Large intestine (tissue), 3 donors: ENCODE results near the gene LMBR1L. TPM values are rescaled to one million over a fixed set of nuclear protein-coding genes. Genes with fewer than 3 reads are reported as not detected.

ENCODE experiments used
- DNase-seq, 2 donors: peaks; one replicate each; pipeline versions ENCODE4 v3.0.0 to v3.0.0-alpha.2; 2013
- H3K27ac ChIP-seq: one replicate; pipeline ENCODE4 v1.5.1; 2013; ENCODE audit warnings: low read length
- H3K27me3 ChIP-seq: 2 replicates; pipeline ENCODE4 v1.6.1; 2013; ENCODE audit warnings: low read length; ENCODE audit not compliant: control insufficient read depth, insufficient read depth
- H3K36me3 ChIP-seq: 2 replicates; pipeline ENCODE4 v1.6.1; 2013; ENCODE audit warnings: low read length; ENCODE audit not compliant: control insufficient read depth, insufficient read depth
- H3K4me1 ChIP-seq: one replicate; pipeline ENCODE4 v1.6.1; 2013; ENCODE audit warnings: low read length; ENCODE audit not compliant: control insufficient read depth, insufficient read depth
- H3K4me3 ChIP-seq: one replicate; pipeline ENCODE4 v1.5.1; 2013; ENCODE audit warnings: low read length
- H3K9me3 ChIP-seq: one replicate; pipeline ENCODE4 v1.6.1; 2013; ENCODE audit warnings: mild to moderate bottlenecking, low read depth, low read length, moderate library complexity; ENCODE audit not compliant: control insufficient read depth
- WGBS: methylation state at CpG from one replicate; pipeline ENCODE4 v1.1.5; 2013; ENCODE audit warnings: low lambda C conversion rate; ENCODE audit not compliant: insufficient coverage; 5-methylcytosine and 5-hydroxymethylcytosine counted together
- polyA plus RNA-seq: library from polyadenylated mRNA; unstranded; fragments of 120-200 nt; gene quantifications from one replicate; pipeline ENCODE4 v1.2.1, GENCODE V29; 2013

Gene LMBR1L
- polyA plus RNA-seq, 1 donor, result 111 TPM

- Histone ChIP-seq H3K36me3 (peaks cover 32% of the 10 kb centered on the region), H3K4me3 (no peak overlapping the region), H3K9me3 (peaks cover 9% of the 10 kb centered on the region), H3K27ac (no peak overlapping the region), H3K4me1 (peaks cover 21% of the 10 kb centered on the region), H3K27me3 (peaks cover 54% of the 10 kb centered on the region)
- no peak for DNase-seq
- no CpG with 5 or more reads among the region's 2 CpGs for WGBS
These were observed 15.7 kb downstream of the LMBR1L start for GRCh38 chr12:49094975-49095365.

GRCh38 chr12:49094160-49094974 lies 16.3 kb downstream of the LMBR1L start, which contains the start of gene DHH:
TSS of gene DHH (minus strand) at chr12:49094801. CDS start at chr12:49094512, 289 bp downstream.
- peaks cover 26% of the 10 kb centered on the region for H3K36me3 ChIP-seq
- peak within 1 kb of the TSS; percentile 3 for H3K4me3 ChIP-seq
- H3K9me3 ChIP-seq, result peaks cover 12% of the 10 kb centered on the region
- no CpG with 5 or more reads among the region's 49 CpGs for WGBS
- H3K27me3 ChIP-seq, result peaks cover 60% of the 10 kb centered on the region
- H3K27ac ChIP-seq, result no peak within 1 kb of the TSS
- DNase-seq, result peak in 1 of 2 donors; percentile 37
- peaks cover 21% of the 10 kb centered on the region for H3K4me1 ChIP-seq

GRCh38 chr12:49093792-49094159 lies 16.9 kb downstream of the LMBR1L start:
- H3K36me3 ChIP-seq, result peaks cover 22% of the 10 kb centered on the region
- peaks cover 12% of the 10 kb centered on the region for H3K9me3 ChIP-seq
- no peak overlapping the region for H3K4me3 ChIP-seq
- no CpG with 5 or more reads among the region's 9 CpGs for WGBS
- H3K4me1 ChIP-seq, result peaks cover 21% of the 10 kb centered on the region
- no peak overlapping the region for H3K27ac ChIP-seq
- H3K27me3 ChIP-seq, result peaks cover 66% of the 10 kb centered on the region
- no peak for DNase-seq

- Histone ChIP-seq H3K9me3 (peaks cover 12% of the 10 kb centered on the region), H3K27ac (no peak overlapping the region), H3K27me3 (peaks cover 72% of the 10 kb centered on the region), H3K4me3 (no peak overlapping the region), H3K36me3 (peaks cover 14% of the 10 kb centered on the region), H3K4me1 (peaks cover 21% of the 10 kb centered on the region)
- no peak for DNase-seq
- 0% methylated on average over 1 of the region's 4 CpGs for WGBS
These were observed 17.7 kb downstream of the LMBR1L start for GRCh38 chr12:49092816-49093406.

- peaks cover 21% of the 10 kb centered on the region for H3K4me1 ChIP-seq
- no peak overlapping the region for H3K4me3 ChIP-seq
- H3K27me3 ChIP-seq, result peaks cover 72% of the 10 kb centered on the region
- peaks cover 12% of the 10 kb centered on the region for H3K9me3 ChIP-seq
- peaks cover 7% of the 10 kb centered on the region for H3K36me3 ChIP-seq
- H3K27ac ChIP-seq, result no peak overlapping the region
- WGBS, result no CpG with 5 or more reads among the region's 32 CpGs
- DNase-seq, result peak in 1 of 2 donors; percentile 37
These were observed 18.4 kb downstream of the LMBR1L start for GRCh38 chr12:49092086-49092815.

GRCh38 chr12:49091836-49092085 lies 18.9 kb downstream of the LMBR1L start:
- peaks cover 21% of the 10 kb centered on the region for H3K4me1 ChIP-seq

GRCh38 chr12:49091056-49091835 lies 19.4 kb downstream of the LMBR1L start:
- H3K4me1 ChIP-seq, result peaks cover 21% of the 10 kb centered on the region

More at GRCh38 chr12:49091836-49092085, 18.9 kb downstream of the LMBR1L start:
- WGBS, result no CpG with 5 or more reads among the region's 14 CpGs
- Histone ChIP-seq H3K36me3 (peaks cover 2% of the 10 kb centered on the region), H3K27me3 (peaks cover 75% of the 10 kb centered on the region), H3K27ac (no peak overlapping the region), H3K9me3 (peaks cover 12% of the 10 kb centered on the region), H3K4me3 (no peak overlapping the region)
- no peak for DNase-seq

GRCh38 chr12:49089821-49090773 lies 20.6 kb downstream of the LMBR1L start:
- no peaks in the 10 kb centered on the region for H3K36me3 ChIP-seq
- peak in 1 of 2 donors; percentile 35 for DNase-seq
- peaks cover 12% of the 10 kb centered on the region for H3K9me3 ChIP-seq
- H3K27ac ChIP-seq, result no peak overlapping the region
- WGBS, result no CpG with 5 or more reads among the region's 88 CpGs
- H3K27me3 ChIP-seq, result peaks cover 72% of the 10 kb centered on the region
- peaks cover 21% of the 10 kb centered on the region for H3K4me1 ChIP-seq
- no peak overlapping the region for H3K4me3 ChIP-seq

More at GRCh38 chr12:49091056-49091835, 19.4 kb downstream of the LMBR1L start:
- no CpG with 5 or more reads among the region's 41 CpGs for WGBS
- Histone ChIP-seq H3K27me3 (peaks cover 75% of the 10 kb centered on the region), H3K9me3 (peaks cover 12% of the 10 kb centered on the region), H3K36me3 (no peaks in the 10 kb centered on the region), H3K27ac (no peak overlapping the region), H3K4me3 (no peak overlapping the region)
- DNase-seq, result no peak

GRCh38 chr12:49088932-49089330 lies 21.7 kb downstream of the LMBR1L start:
- Histone ChIP-seq H3K36me3 (no peaks in the 10 kb centered on the region), H3K9me3 (peaks cover 6% of the 10 kb centered on the region), H3K27ac (no peak overlapping the region), H3K27me3 (peaks cover 60% of the 10 kb centered on the region), H3K4me1 (peaks cover 10% of the 10 kb centered on the region), H3K4me3 (no peak overlapping the region)
- no CpG with 5 or more reads among the region's 6 CpGs for WGBS
- DNase-seq, result no peak
